Gastrocnemius medialis (tissue), 4 donors: ENCODE data around the gene BAIAP2L2. TPM values are rescaled to one million over a fixed set of nuclear protein-coding genes. Genes with fewer than 3 reads are reported as not detected.

Experiments used
- ATAC-seq, 2 donors: fragments of 150-250 bp; one replicate each; pipeline ENCODE4 v1.9.1; 2016
- DNase-seq, 2 donors: peaks; one replicate each; pipeline ENCODE4 v3.0.0-alpha.2; 2019
- H3K27ac ChIP-seq, 4 donors: fragments of 200-600 bp; sonication (generic); 1 replicate in 1 of 4; 2 replicates in 3 of 4; pipeline ENCODE4 v1.5.1; 2016 to 2018; ENCODE audit warnings: mild to moderate bottlenecking in 2 of 4, moderate library complexity in 1 of 4
- H3K27me3 ChIP-seq, 3 donors: fragments of 200-600 bp; sonication (generic) in 2 of 3; 1 replicate in 1 of 3; 2 replicates in 2 of 3; pipeline versions ENCODE4 v1.5.1 to v1.6.0; 2016 to 2019; ENCODE audit warnings: mild to moderate bottlenecking in 1 of 3, moderate library complexity in 1 of 3
- H3K36me3 ChIP-seq, 2 donors: fragments of 200-600 bp; sonication (generic) in 1 of 2; one replicate each; pipeline ENCODE4 v1.5.1; 2017 to 2018
- H3K4me1 ChIP-seq, 2 donors: fragments of 200-600 bp; sonication (generic) in 1 of 2; one replicate each; pipeline ENCODE4 v1.5.1; 2016 to 2017; ENCODE audit warnings: mild to moderate bottlenecking in 2 of 2
- H3K4me3 ChIP-seq, 4 donors: fragments of 200-600 bp; sonication (generic) in 3 of 4; 1 replicate in 1 of 4; 2 replicates in 3 of 4; pipeline ENCODE4 v1.5.1; 2016 to 2019; ENCODE audit warnings: mild to moderate bottlenecking in 2 of 4
- H3K9me3 ChIP-seq, 3 donors: fragments of 200-600 bp; sonication (generic) in 2 of 3; 1 replicate in 1 of 3; 2 replicates in 2 of 3; pipeline ENCODE4 v1.5.1; 2016 to 2019
- POLR2A ChIP-seq, 2 donors: fragments of 450-650 bp; IDR thresholded peaks; one replicate each; pipeline ENCODE4 v1.6.1; 2017; ENCODE audit warnings: antibody characterized with exemption in 2 of 2, mild to moderate bottlenecking in 2 of 2, moderate library complexity in 2 of 2
- in situ Hi-C, 4 donors: fragments of 200-750 bp; cut with MboI; loops; one replicate each; pipeline versions ENCODE4 v1.15.0 to v1.8.0; 2017; ENCODE audit warnings: low sequenced_read_pairs in 4 of 4
- intact Hi-C: fragments of 100-400 bp; cut with DNase I; formaldehyde crosslinking; loops from one replicate; pipeline ENCODE4 v1.15.1; 2023; ENCODE audit warnings: low total_unique reads
- total RNA-seq, 4 donors: library from RNA; depleted of rRNA; stranded (reverse); fragments of >200 nt; gene quantifications; one replicate each; pipeline versions ENCODE4 v1.1.0 to v1.2.3, GENCODE V29; 2016
- TF ChIP-seq, protein P1 (sequence below), 5 experiments: fragments of 450-650 bp in 3 of 5; fragments of 200-600 bp in 2 of 5; sonication (generic) in 2 of 5; IDR thresholded peaks in 4 of 5; conservative IDR thresholded peaks in 1 of 5; 1 replicate in 4 of 5; 2 replicates in 1 of 5; pipeline ENCODE4 v1.5.1; 2016 to 2019; ENCODE audit warnings: antibody characterized with exemption in 5 of 5, mild to moderate bottlenecking in 3 of 5, moderate library complexity in 3 of 5

The BAIAP2L2 gene
- total RNA-seq, 4 donors from 2014 or later, result 0.16 to 1.7 (median 0.72) TPM; not detected in 1

DNA sequence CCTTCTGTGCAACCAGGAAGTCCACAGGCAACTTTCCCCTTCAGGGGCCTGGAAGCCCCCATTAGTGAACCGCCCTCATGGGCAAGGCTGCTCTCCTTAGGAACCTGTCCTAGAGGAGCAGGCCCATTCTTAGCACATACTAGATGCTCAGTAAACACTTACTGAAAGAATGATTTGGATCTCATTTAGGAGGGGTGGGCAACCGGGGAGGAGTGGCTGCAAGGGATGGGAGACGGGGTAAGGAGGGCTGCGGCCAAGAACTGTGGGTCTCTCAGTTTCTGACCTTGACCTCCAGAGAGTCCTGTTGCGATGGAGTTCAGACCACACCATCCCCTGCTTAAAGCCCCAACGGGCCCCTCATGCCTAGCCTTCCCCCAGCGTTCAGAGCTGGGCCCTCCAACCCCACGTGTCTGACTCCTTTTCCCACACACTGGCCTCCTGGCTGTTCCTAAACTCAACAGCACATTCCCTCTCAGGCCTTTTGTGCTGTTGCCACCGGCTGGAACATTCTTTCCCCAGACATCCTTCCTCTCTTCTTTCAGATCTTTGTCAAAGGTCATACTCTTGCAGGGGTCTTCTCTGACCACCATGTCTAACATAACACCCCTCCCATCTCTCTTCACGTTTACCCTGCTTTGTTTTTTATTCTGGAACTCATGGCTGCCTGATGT lies 74.0 kb downstream of the BAIAP2L2 start:
- Histone ChIP-seq H3K9me3 (no peaks in the 10 kb centered on the region), H3K27me3 (no peaks in the 10 kb centered on the region), H3K4me3 (no peak overlapping the region), H3K4me1 (peaks cover 8 to 19% of the 10 kb centered on the region in 2 donors), H3K36me3 (no peaks in the 10 kb centered on the region), H3K27ac (peak overlapping the region; percentile 3 to 45 (median 16))
- DNase-seq (no peak), ATAC-seq (no peak)
- TF ChIP-seq, protein P1, sequence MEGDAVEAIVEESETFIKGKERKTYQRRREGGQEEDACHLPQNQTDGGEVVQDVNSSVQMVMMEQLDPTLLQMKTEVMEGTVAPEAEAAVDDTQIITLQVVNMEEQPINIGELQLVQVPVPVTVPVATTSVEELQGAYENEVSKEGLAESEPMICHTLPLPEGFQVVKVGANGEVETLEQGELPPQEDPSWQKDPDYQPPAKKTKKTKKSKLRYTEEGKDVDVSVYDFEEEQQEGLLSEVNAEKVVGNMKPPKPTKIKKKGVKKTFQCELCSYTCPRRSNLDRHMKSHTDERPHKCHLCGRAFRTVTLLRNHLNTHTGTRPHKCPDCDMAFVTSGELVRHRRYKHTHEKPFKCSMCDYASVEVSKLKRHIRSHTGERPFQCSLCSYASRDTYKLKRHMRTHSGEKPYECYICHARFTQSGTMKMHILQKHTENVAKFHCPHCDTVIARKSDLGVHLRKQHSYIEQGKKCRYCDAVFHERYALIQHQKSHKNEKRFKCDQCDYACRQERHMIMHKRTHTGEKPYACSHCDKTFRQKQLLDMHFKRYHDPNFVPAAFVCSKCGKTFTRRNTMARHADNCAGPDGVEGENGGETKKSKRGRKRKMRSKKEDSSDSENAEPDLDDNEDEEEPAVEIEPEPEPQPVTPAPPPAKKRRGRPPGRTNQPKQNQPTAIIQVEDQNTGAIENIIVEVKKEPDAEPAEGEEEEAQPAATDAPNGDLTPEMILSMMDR (IDR thresholded peaks at IDR 0.05 in 4 of 5, conservative IDR thresholded peaks at IDR 0.05 in 1 of 5), result no peak
- TF ChIP-seq POLR2A (IDR thresholded peaks at IDR 0.05), result no peak
- intact Hi-C loops (no loop called here), in situ Hi-C loops (no loop called here)

DNA sequence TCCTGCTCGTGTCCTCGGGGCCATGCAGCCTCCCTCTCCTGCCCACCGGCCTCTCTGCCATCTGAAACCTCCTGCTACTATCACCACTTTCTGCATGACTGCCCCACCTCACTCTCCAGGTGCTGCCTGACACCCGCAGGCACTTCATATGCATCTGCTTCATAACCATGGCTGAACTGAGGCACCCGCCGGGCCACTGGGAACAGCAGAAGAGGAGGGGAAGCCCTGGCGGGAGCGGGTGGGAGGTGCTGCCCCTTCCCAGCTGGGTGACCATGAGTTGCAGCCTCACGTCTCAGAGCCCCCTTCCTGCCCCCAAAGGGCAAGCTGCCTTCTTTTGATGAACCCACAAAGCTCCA lies 75.0 kb downstream of the BAIAP2L2 start:
- Histone ChIP-seq H3K36me3 (no peaks in the 10 kb centered on the region), H3K27ac (peak overlapping the region in 1 of 4 donors; percentile 36), H3K27me3 (no peaks in the 10 kb centered on the region), H3K9me3 (no peaks in the 10 kb centered on the region), H3K4me1 (peaks cover 8 to 19% of the 10 kb centered on the region in 2 donors), H3K4me3 (no peak overlapping the region)
- intact Hi-C loops, result no loop called here
- in situ Hi-C loops, result no loop called here
- ATAC-seq, result no peak
- no peak for DNase-seq
- TF ChIP-seq, protein P1 (IDR thresholded peaks at IDR 0.05 in 4 of 5, conservative IDR thresholded peaks at IDR 0.05 in 1 of 5), result no peak
- no peak for TF ChIP-seq POLR2A (IDR thresholded peaks at IDR 0.05)

Other genes with a start within 250 kb of the BAIAP2L2 start
- gene MICALL1, start 204.4 kb downstream of the BAIAP2L2 start, total RNA-seq, result 10 to 100 TPM; 14.4 to 29.4 (median 21.1) TPM
- 1 to 10 TPM in 1 of 4 donors, under 1 TPM in 2, not detected in 1; 0.20 to 1.1 (median 0.35) TPM for gene C22orf23, start 157.1 kb downstream of the BAIAP2L2 start, total RNA-seq
- gene POLR2F, start 157.0 kb downstream of the BAIAP2L2 start, total RNA-seq, result 100 to 1,000 TPM in 3 of 4 donors, 10 to 100 TPM in 1; 84.1 to 152 (median 134) TPM
- under 1 TPM in 3 of 4 donors, not detected in 1; 0.17 to 0.62 (median 0.59) TPM for gene SOX10, start 126.1 kb downstream of the BAIAP2L2 start, total RNA-seq
- 10 to 100 TPM; 36.4 to 63.8 (median 50.1) TPM for gene PICK1, start 53.3 kb downstream of the BAIAP2L2 start, total RNA-seq
- gene SLC16A8, start 26.5 kb downstream of the BAIAP2L2 start, total RNA-seq, result under 1 TPM in 1 of 4 donors, not detected in 3; 0.42 TPM
- gene PLA2G6, start 71.1 kb upstream of the BAIAP2L2 start, total RNA-seq, result 10 to 100 TPM in 2 of 4 donors, 1 to 10 TPM in 2; 9.1 to 19.5 (median 12.1) TPM
- gene MAFF, start 91.3 kb upstream of the BAIAP2L2 start, total RNA-seq, result 100 to 1,000 TPM in 1 of 4 donors, 10 to 100 TPM in 3; 19.3 to 448 (median 33.4) TPM
- gene TMEM184B, start 162.3 kb upstream of the BAIAP2L2 start, total RNA-seq, result 10 to 100 TPM; 25.4 to 40.7 (median 31.2) TPM
- gene CSNK1E, start 206.7 kb upstream of the BAIAP2L2 start, total RNA-seq, result 10 to 100 TPM; 29.8 to 66.3 (median 40.3) TPM